DOHH2 (cell line): ENCODE results near the gene EPN2.

ENCODE experiments used
- H3F3A ChIP-seq: fragments of 200-600 bp; sonication (generic), shearing (Covaris generic); 2 replicates; pipeline ENCODE4 v1.6.0; 2016; ENCODE audit warnings: antibody characterized with exemption, mild to moderate bottlenecking; ENCODE audit not compliant: control insufficient read depth, insufficient read depth
- H3K27ac ChIP-seq: fragments of 200-600 bp; sonication (generic); 2 replicates; pipeline ENCODE4 v1.5.1; 2014; ENCODE audit warnings: low read depth, mild to moderate bottlenecking, low read length, moderate library complexity
- H3K27me3 ChIP-seq: fragments of 200-600 bp; sonication (generic); 2 replicates; pipeline ENCODE4 v1.6.1; 2014; ENCODE audit warnings: mild to moderate bottlenecking, low read length, mixed read lengths; ENCODE audit not compliant: control insufficient read depth
- H3K36me3 ChIP-seq: fragments of 200-600 bp; sonication (generic); 2 replicates; pipeline ENCODE4 v1.6.1; 2014; ENCODE audit warnings: mild to moderate bottlenecking, low read length, moderate library complexity, mixed read lengths; ENCODE audit not compliant: control insufficient read depth
- H3K4me1 ChIP-seq: fragments of 200-600 bp; sonication (generic); 2 replicates; pipeline ENCODE4 v1.6.1; 2014; ENCODE audit warnings: mild to moderate bottlenecking, low read length, mixed read lengths; ENCODE audit not compliant: control insufficient read depth
- H3K4me2 ChIP-seq: fragments of 200-600 bp; sonication (generic); 2 replicates; pipeline ENCODE4 v1.6.0; 2014; ENCODE audit warnings: mild to moderate bottlenecking, low read length, moderate library complexity
- H3K4me3 ChIP-seq: fragments of 200-600 bp; sonication (generic); 2 replicates; pipeline ENCODE4 v1.5.1; 2014; ENCODE audit warnings: mild to moderate bottlenecking, low read length, mixed read lengths
- H3K79me2 ChIP-seq: fragments of 200-600 bp; sonication (generic); 2 replicates; pipeline ENCODE4 v1.6.1; 2014; ENCODE audit warnings: mild to moderate bottlenecking, low read length, mixed read lengths; ENCODE audit not compliant: control insufficient read depth
- H3K9me2 ChIP-seq: fragments of 200-600 bp; sonication (generic); replicated peaks from 2 replicates; pipeline ENCODE4 v1.6.1; 2014; ENCODE audit warnings: mild to moderate bottlenecking, low read length, mixed read lengths; ENCODE audit not compliant: control insufficient read depth
- H3K9me3 ChIP-seq: fragments of 200-600 bp; sonication (generic); 2 replicates; pipeline ENCODE4 v1.6.1; 2014; ENCODE audit warnings: antibody characterized with exemption, low read length, mixed read lengths; ENCODE audit not compliant: control insufficient read depth, insufficient read depth
- H4K20me1 ChIP-seq: fragments of 200-600 bp; sonication (generic); 2 replicates; pipeline ENCODE4 v1.6.0; 2014; ENCODE audit warnings: low read depth, mild to moderate bottlenecking, antibody characterized with exemption, low read length, moderate library complexity; ENCODE audit not compliant: control insufficient read depth, insufficient read depth
- EZH2phosphoT487 ChIP-seq: fragments of 200-600 bp; sonication (generic); IDR thresholded peaks from 2 replicates; pipeline ENCODE4 v1.6.1; 2017; ENCODE audit warnings: borderline replicate concordance, mild to moderate bottlenecking, antibody characterized with exemption, low read length, moderate library complexity, mixed read lengths
- TF ChIP-seq, protein P1 (sequence below): fragments of 200-600 bp; sonication (generic); IDR thresholded peaks from one replicate; pipeline ENCODE4 v1.5.1; 2014; ENCODE audit warnings: antibody characterized with exemption, mild to moderate bottlenecking, low read depth, low read length; ENCODE audit not compliant: poor library complexity, severe bottlenecking

Gene EPN2

DNA sequence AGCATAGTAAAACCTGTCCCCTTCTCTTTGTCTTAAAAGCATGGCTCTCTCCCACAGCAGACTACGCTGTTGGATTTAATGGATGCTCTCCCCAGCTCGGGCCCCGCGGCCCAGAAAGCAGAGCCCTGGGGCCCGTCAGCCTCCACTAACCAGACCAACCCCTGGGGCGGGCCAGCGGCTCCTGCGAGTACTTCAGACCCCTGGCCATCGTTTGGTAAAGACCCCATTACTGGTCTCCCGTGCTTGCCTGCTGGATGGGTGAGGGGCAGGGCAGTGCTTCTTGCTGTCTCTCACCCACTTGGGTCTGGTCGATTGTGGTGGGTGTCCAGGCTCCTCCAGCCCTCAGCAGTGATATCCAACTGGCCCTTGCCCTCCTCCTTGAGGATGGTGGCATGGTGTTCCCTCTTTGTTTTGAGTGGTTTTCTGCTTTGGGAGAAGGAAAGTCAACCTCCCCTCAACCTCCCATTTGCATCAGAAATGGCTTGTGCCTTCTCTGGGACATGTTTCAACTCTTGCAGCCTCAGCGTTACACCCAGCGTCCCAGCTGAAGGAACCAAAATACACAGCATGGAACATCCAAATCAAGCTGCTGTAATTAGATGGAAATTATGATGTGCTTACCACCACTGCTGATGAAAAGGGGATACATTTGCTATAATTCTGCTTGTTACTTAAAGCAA is 76.0 kb downstream of the EPN2 start:
- TF ChIP-seq, protein P1, sequence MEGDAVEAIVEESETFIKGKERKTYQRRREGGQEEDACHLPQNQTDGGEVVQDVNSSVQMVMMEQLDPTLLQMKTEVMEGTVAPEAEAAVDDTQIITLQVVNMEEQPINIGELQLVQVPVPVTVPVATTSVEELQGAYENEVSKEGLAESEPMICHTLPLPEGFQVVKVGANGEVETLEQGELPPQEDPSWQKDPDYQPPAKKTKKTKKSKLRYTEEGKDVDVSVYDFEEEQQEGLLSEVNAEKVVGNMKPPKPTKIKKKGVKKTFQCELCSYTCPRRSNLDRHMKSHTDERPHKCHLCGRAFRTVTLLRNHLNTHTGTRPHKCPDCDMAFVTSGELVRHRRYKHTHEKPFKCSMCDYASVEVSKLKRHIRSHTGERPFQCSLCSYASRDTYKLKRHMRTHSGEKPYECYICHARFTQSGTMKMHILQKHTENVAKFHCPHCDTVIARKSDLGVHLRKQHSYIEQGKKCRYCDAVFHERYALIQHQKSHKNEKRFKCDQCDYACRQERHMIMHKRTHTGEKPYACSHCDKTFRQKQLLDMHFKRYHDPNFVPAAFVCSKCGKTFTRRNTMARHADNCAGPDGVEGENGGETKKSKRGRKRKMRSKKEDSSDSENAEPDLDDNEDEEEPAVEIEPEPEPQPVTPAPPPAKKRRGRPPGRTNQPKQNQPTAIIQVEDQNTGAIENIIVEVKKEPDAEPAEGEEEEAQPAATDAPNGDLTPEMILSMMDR: no peak
- TF ChIP-seq EZH2phosphoT487: no peak
- no peak overlapping the region for H3K27ac ChIP-seq
- H3K4me3 ChIP-seq: no peak overlapping the region
- no peaks in the 10 kb centered on the region for H3K9me3 ChIP-seq
- no peak overlapping the region for H3K4me2 ChIP-seq
- no peaks in the 10 kb centered on the region for H3K79me2 ChIP-seq
- H3K9me2 ChIP-seq: no peaks in the 10 kb centered on the region
- no peaks in the 10 kb centered on the region for H3K36me3 ChIP-seq
- H4K20me1 ChIP-seq: peaks cover 18% of the 10 kb centered on the region; the same call in 1 of the 2 replicates
- H3K27me3 ChIP-seq: peaks cover 83% of the 10 kb centered on the region
- H3F3A ChIP-seq: 0 out of 2 replicates have a peak, but pooled peaks cover 3% of the 10 kb centered on the region
- H3K4me1 ChIP-seq: peaks cover 20% of the 10 kb centered on the region

DNA sequence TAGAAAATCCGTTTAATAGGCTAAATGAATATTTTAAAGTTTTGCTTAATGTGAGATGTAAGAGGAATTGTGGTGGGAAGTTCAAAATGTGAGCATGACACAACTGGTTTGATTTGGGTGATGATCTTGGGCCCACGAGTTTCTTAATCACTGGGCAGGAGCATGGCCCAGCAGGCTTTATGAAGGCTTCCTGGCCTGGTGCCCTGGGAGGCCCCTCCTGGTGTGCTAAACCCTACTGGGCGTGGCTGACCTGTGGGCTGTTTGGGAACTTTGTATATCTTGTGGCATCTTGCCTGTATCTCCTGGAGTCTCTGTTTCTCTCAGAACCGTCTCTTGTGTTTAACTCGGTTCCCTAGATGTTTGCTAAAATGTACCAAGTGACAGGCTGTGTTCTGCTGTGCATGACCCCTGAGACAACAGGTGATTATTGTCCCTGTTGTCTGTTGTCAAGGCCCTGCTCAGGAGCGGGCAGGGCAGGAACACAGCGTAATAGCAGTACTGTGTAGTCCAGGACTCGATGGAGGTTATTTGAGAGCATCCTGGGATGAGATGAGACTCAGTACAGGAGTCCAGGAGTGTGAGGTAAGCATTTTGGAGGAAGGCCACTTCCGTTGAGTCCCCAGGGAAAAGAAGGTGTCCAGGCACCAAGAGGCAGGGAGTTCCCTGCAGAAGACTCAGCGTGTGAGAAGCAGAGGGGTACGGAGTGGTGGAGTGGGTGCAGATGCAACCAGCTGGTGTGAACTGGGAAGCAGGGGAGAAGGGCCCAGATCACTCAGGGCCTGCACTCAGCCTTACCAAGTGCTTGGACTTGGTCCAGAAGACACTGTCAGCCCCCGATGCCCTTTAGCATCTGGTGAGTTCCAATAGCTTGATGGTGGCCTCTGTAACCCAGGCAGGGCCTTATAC is 76.8 kb downstream of the EPN2 start:
- Histone ChIP-seq H3K4me3 (no peak overlapping the region), H3K36me3 (no peaks in the 10 kb centered on the region), H3K9me2 (no peaks in the 10 kb centered on the region), H3K27ac (no peak overlapping the region), H3F3A (0 out of 2 replicates have a peak, but pooled peaks cover 3% of the 10 kb centered on the region), H3K4me2 (no peak overlapping the region), H3K4me1 (peaks cover 13% of the 10 kb centered on the region), H3K27me3 (peaks cover 76% of the 10 kb centered on the region), H4K20me1 (peaks cover 18% of the 10 kb centered on the region; the same call in 1 of the 2 replicates), H3K79me2 (no peaks in the 10 kb centered on the region), H3K9me3 (no peaks in the 10 kb centered on the region)
- no peak for TF ChIP-seq EZH2phosphoT487
- TF ChIP-seq, protein P1: no peak

DNA sequence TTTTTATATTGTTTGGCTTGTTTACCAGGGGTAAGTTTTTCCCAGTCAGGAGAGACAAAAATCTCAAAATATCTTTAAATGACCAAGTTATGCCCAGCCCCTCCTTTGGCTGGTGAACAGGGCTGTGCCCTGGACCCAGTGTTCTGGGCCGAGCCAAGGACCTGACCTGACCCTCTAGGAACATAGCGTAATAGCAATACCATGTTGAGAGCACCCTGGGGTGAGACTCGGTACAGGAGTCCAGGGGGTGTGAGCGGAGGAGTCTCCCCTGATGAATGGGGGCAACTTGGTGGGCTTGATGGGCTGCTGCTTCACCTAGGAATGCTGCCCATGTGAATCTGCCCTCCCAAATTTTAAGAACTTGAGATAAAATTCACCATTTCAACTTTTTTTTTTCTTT is 77.9 kb downstream of the EPN2 start:
- H3K4me3 ChIP-seq: no peak overlapping the region
- 0 out of 2 replicates have a peak, but pooled peaks cover 3% of the 10 kb centered on the region for H3F3A ChIP-seq
- H3K36me3 ChIP-seq: no peaks in the 10 kb centered on the region
- TF ChIP-seq EZH2phosphoT487: no peak
- TF ChIP-seq, protein P1: no peak
- no peaks in the 10 kb centered on the region for H3K79me2 ChIP-seq
- H3K9me2 ChIP-seq: no peaks in the 10 kb centered on the region
- peaks cover 65% of the 10 kb centered on the region for H3K27me3 ChIP-seq
- H4K20me1 ChIP-seq: peaks cover 11% of the 10 kb centered on the region; the same call in 1 of the 2 replicates
- peaks cover 13% of the 10 kb centered on the region for H3K4me1 ChIP-seq
- H3K4me2 ChIP-seq: no peak overlapping the region
- no peaks in the 10 kb centered on the region for H3K9me3 ChIP-seq
- no peak overlapping the region for H3K27ac ChIP-seq
